Ovary (tissue), 3 donors: Measurements from ENCODE around the gene RUFY4.

Experiments
- POLR2A ChIP-seq: fragments of 450-650 bp; IDR thresholded peaks from one replicate; pipeline ENCODE4 v1.6.1; 2017; ENCODE audit warnings: antibody characterized with exemption, mild to moderate bottlenecking, moderate library complexity
- TF ChIP-seq, protein P1 (sequence below), 3 donors: fragments of 450-650 bp in 2 of 3; fragments of 200-600 bp in 1 of 3; IDR thresholded peaks; one replicate each; pipeline versions ENCODE4 v1.5.1 to v1.8.0; 2016 to 2022; ENCODE audit warnings: antibody characterized with exemption in 3 of 3, mild to moderate bottlenecking in 1 of 3
- donor health status: DM: no; HTN: no; CAD: no.

DNA sequence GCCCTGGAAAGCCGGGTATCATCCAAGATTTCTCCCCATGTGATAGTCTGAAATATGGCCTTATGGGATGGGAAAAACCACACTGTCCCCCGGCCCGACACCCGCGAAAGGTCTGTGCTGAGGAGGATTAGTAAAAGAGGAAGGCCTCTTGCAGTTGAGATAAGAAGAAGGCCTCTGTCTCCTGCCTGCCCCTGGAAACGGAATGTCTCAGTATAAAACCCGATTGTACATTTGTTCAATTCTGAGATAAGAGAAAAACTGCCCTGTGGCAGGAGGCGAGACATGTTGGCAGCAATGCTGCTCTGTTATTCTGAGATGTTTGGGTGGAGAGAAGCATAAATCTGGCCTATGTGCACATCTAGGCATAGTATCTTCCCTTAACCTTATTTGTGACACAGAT is 26.8 kb downstream of the RUFY4 start:
- TF ChIP-seq, protein P1, sequence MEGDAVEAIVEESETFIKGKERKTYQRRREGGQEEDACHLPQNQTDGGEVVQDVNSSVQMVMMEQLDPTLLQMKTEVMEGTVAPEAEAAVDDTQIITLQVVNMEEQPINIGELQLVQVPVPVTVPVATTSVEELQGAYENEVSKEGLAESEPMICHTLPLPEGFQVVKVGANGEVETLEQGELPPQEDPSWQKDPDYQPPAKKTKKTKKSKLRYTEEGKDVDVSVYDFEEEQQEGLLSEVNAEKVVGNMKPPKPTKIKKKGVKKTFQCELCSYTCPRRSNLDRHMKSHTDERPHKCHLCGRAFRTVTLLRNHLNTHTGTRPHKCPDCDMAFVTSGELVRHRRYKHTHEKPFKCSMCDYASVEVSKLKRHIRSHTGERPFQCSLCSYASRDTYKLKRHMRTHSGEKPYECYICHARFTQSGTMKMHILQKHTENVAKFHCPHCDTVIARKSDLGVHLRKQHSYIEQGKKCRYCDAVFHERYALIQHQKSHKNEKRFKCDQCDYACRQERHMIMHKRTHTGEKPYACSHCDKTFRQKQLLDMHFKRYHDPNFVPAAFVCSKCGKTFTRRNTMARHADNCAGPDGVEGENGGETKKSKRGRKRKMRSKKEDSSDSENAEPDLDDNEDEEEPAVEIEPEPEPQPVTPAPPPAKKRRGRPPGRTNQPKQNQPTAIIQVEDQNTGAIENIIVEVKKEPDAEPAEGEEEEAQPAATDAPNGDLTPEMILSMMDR (IDR thresholded peaks at IDR 0.05), result no peak
- TF ChIP-seq POLR2A, result no peak
